Measurements from ENCODE around the gene KCNK6.

GRCh38 chr19:38340927-38341326 lies 21.3 kb downstream of the KCNK6 start:
- TF ChIP-seq CTCF (IDR thresholded peaks at IDR 0.05; ENCODE audit: borderline replicate concordance, extremely low read depth, low read length, poor library complexity, severe bottlenecking), result no peak
- TF ChIP-seq EZH2 (IDR thresholded peaks at IDR 0.05; ENCODE audit: borderline replicate concordance, low read depth, low read length, severe bottlenecking), result no peak
